H9 (cell line): ENCODE measurements around the gene RAB39B. TPM values are rescaled to one million over a fixed set of nuclear protein-coding genes. Genes with fewer than 3 reads are reported as not detected.
A peak's percentile ranks its signal among the peaks of the same experiment; 100 is the strongest.

ENCODE experiments used
- DNase-seq: peaks from one replicate; pipeline ENCODE4 v3.0.0-alpha.2; 2017
- H2AFZ ChIP-seq: one replicate; pipeline ENCODE4 v1.6.1; 2013; ENCODE audit warnings: mild to moderate bottlenecking, low read length, control low read depth, moderate library complexity
- H2AK5ac ChIP-seq: 2 replicates; pipeline ENCODE4 v1.6.1; 2013; ENCODE audit warnings: low read length, control low read depth, mixed read lengths; ENCODE audit not compliant: insufficient read length
- H2BK120ac ChIP-seq: one replicate; pipeline ENCODE4 v1.6.1; 2013; ENCODE audit warnings: low read depth, mild to moderate bottlenecking, low read length, control low read depth, inconsistent platforms; ENCODE audit not compliant: poor library complexity, severe bottlenecking
- H2BK12ac ChIP-seq: 2 replicates; pipeline ENCODE4 v1.6.1; 2013; ENCODE audit warnings: low read length, control low read depth, mixed read lengths, low read depth; ENCODE audit not compliant: insufficient read length
- H2BK15ac ChIP-seq: 2 replicates; pipeline ENCODE4 v1.6.1; 2013; ENCODE audit warnings: low read depth, low read length, control low read depth
- H2BK20ac ChIP-seq: one replicate; pipeline ENCODE4 v1.6.1; 2013; ENCODE audit warnings: low read depth, mild to moderate bottlenecking, low read length, control low read depth, inconsistent platforms; ENCODE audit not compliant: poor library complexity, severe bottlenecking
- H2BK5ac ChIP-seq: 2 replicates; pipeline ENCODE4 v1.6.1; 2013; ENCODE audit warnings: low read length, control low read depth, mixed read lengths; ENCODE audit not compliant: insufficient read length
- H3K14ac ChIP-seq: 2 replicates; pipeline ENCODE4 v1.6.1; 2013; ENCODE audit warnings: low read length, control low read depth; ENCODE audit not compliant: insufficient read depth
- H3K18ac ChIP-seq: 2 replicates; pipeline ENCODE4 v1.6.1; 2013; ENCODE audit warnings: low read depth, mild to moderate bottlenecking, mixed read lengths, low read length, control low read depth; ENCODE audit not compliant: insufficient read length
- H3K23ac ChIP-seq: 2 replicates; pipeline ENCODE4 v1.6.1; 2013; ENCODE audit warnings: low read length, control low read depth, mixed read lengths, low read depth; ENCODE audit not compliant: insufficient read length
- H3K23me2 ChIP-seq: 2 replicates; pipeline ENCODE4 v1.6.1; 2013; ENCODE audit warnings: low read depth, mild to moderate bottlenecking, mixed read lengths, low read length, control low read depth; ENCODE audit not compliant: insufficient read length, poor library complexity, severe bottlenecking
- H3K27ac ChIP-seq: 2 replicates; pipeline ENCODE4 v1.5.1; 2013; ENCODE audit warnings: low read length, control low read depth, mixed read lengths, low read depth; ENCODE audit not compliant: insufficient read length
- H3K27me3 ChIP-seq: 2 replicates; pipeline ENCODE4 v1.6.1; 2013; ENCODE audit warnings: low read length, control low read depth, inconsistent platforms; ENCODE audit not compliant: insufficient read depth
- H3K4ac ChIP-seq: 2 replicates; pipeline ENCODE4 v1.6.1; 2013; ENCODE audit warnings: low read depth, mild to moderate bottlenecking, control low read depth, inconsistent platforms, low read length, moderate library complexity
- H3K4me1 ChIP-seq: 2 replicates; pipeline ENCODE4 v1.6.1; 2013; ENCODE audit warnings: low read length, control low read depth, inconsistent platforms; ENCODE audit not compliant: insufficient read depth
- H3K4me2 ChIP-seq: 2 replicates; pipeline ENCODE4 v1.6.1; 2013; ENCODE audit warnings: low read length, control low read depth, mixed read lengths; ENCODE audit not compliant: insufficient read length, insufficient read depth
- H3K56ac ChIP-seq: 2 replicates; pipeline ENCODE4 v1.6.1; 2013; ENCODE audit warnings: low read depth, mild to moderate bottlenecking, mixed read lengths, low read length, control low read depth; ENCODE audit not compliant: insufficient read length
- H3K79me1 ChIP-seq: 2 replicates; pipeline ENCODE4 v1.6.1; 2013; ENCODE audit warnings: low read depth, mild to moderate bottlenecking, moderate library complexity, low read length, control low read depth, inconsistent platforms; ENCODE audit not compliant: insufficient read depth, poor library complexity, severe bottlenecking
- H3K79me2 ChIP-seq: 2 replicates; pipeline ENCODE4 v1.6.1; 2013; ENCODE audit warnings: low read length, control low read depth, inconsistent platforms; ENCODE audit not compliant: insufficient read depth
- H3K9ac ChIP-seq: 2 replicates; pipeline ENCODE4 v1.6.1; 2013; ENCODE audit warnings: low read length, control low read depth, mixed read lengths; ENCODE audit not compliant: insufficient read length; ENCODE audit errors: extremely low read depth
- H3K9me3 ChIP-seq: one replicate; pipeline ENCODE4 v1.6.1; 2013; ENCODE audit warnings: low read depth, low read length, inconsistent platforms; ENCODE audit not compliant: control insufficient read depth
- H3T11ph ChIP-seq: one replicate; pipeline ENCODE4 v1.6.1; 2013; ENCODE audit warnings: mild to moderate bottlenecking, low read length, control low read depth, inconsistent platforms
- H4K20me1 ChIP-seq: one replicate; pipeline ENCODE4 v1.6.1; 2013; ENCODE audit not compliant: control insufficient read depth, insufficient read length, insufficient read depth
- H4K5ac ChIP-seq: 2 replicates; pipeline ENCODE4 v1.6.1; 2013; ENCODE audit warnings: low read depth, mild to moderate bottlenecking, mixed read lengths, low read length, control low read depth; ENCODE audit not compliant: insufficient read length
- H4K8ac ChIP-seq: replicated peaks from 2 replicates; pipeline ENCODE4 v1.6.1; 2013; ENCODE audit warnings: low read length, control low read depth, mixed read lengths, low read depth; ENCODE audit not compliant: insufficient read length
- H4K91ac ChIP-seq: 2 replicates; pipeline ENCODE4 v1.6.1; 2013; ENCODE audit warnings: low read depth, mild to moderate bottlenecking, moderate library complexity, mixed read lengths, low read length, control low read depth; ENCODE audit not compliant: insufficient read length
- H3K27ac Mint-ChIP-seq, 3 experiments: 2 replicates in 2 of 3; 3 replicates in 1 of 3; pipeline ENCODE4 v1.8.0; 2020 to 2021; ENCODE audit warnings: mixed read lengths in 3 of 3, mild to moderate bottlenecking in 1 of 3, moderate library complexity in 1 of 3
- H3K27me3 Mint-ChIP-seq: 2 replicates; pipeline ENCODE4 v1.8.0; 2021; ENCODE audit warnings: low read depth, mild to moderate bottlenecking, moderate library complexity, mixed read lengths
- H3K36me3 Mint-ChIP-seq, 3 experiments: 2 replicates in 2 of 3; 3 replicates in 1 of 3; pipeline ENCODE4 v1.8.0; 2020 to 2021; ENCODE audit warnings: low read depth in 3 of 3, mixed read lengths in 3 of 3; ENCODE audit not compliant: insufficient read depth in 1 of 3
- H3K4me1 Mint-ChIP-seq, 2 experiments: 2 replicates each; pipeline ENCODE4 v1.8.0; 2020; ENCODE audit warnings: mixed read lengths in 2 of 2
- H3K4me3 Mint-ChIP-seq, 2 experiments: 2 replicates in 1 of 2; 3 replicates in 1 of 2; pipeline ENCODE4 v1.8.0; 2020 to 2021; ENCODE audit warnings: mild to moderate bottlenecking in 2 of 2, mixed read lengths in 2 of 2, moderate library complexity in 1 of 2
- H3K9me3 Mint-ChIP-seq, 2 experiments: 2 replicates in 1 of 2; 3 replicates in 1 of 2; pipeline ENCODE4 v1.8.0; 2020; ENCODE audit warnings: mild to moderate bottlenecking in 2 of 2, mixed read lengths in 2 of 2, moderate library complexity in 1 of 2
- WGBS: extraction: QIAGEN DNeasy Blood & Tissue Kit; methylation state at CpG from one replicate; pipeline ENCODE4 v1.1.7; 2013; ENCODE audit warnings: missing lambda C conversion rate, low lambda C conversion rate, mixed read lengths; ENCODE audit not compliant: insufficient read length; ENCODE audit errors: extremely low coverage; 5-methylcytosine and 5-hydroxymethylcytosine counted together
- total RNA-seq: library from RNA; stranded (reverse); gene quantifications from 2 replicates; pipeline ENCODE4 v1.2.1, GENCODE V29; 2021
- TF ChIP-seq, protein P1 (sequence below): fragments of 200-600 bp; sonication (generic); conservative IDR thresholded peaks from 3 replicates; pipeline ENCODE4 v1.8.0; 2021; ENCODE audit warnings: antibody characterized with exemption, mild to moderate bottlenecking

Gene RAB39B
- total RNA-seq, 1 experiment from 2014 or later, result 7.2 TPM

DNA sequence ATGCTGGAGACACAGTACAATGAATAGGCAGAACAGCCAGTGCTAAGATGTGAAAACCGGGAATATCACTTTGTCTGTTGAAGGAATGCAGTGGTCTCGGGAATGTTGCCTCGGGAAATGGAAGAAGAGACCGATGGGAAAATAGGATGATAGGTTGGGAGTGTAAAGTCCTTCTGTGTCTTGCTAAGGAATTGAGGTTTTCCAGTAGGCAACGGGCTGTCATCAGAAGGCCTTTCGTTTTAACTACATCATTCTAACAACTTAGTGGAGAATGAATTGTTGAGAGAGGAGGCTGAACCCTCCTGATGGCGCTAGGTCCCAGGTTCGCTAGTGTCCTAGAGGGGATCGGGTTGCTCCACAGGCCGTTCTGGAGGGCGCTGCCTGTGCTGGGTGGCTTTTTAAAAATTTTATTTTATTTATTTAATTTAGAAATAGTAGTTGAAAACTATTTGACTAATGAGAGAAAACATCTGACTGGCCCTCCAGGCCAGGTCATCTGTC, 47.3 kb downstream of the RAB39B start:
- no peak overlapping the region for H2BK12ac ChIP-seq
- H2AFZ ChIP-seq, result no peak overlapping the region
- H4K8ac ChIP-seq, result no peak overlapping the region
- no peak overlapping the region for H2BK5ac ChIP-seq
- peaks cover 27% of the 10 kb centered on the region for H3K9me3 ChIP-seq
- H3K9me3 Mint-ChIP-seq, result peaks cover 54 to 58% of the 10 kb centered on the region in 2 experiments
- peaks cover 3% of the 10 kb centered on the region for H3K23me2 ChIP-seq
- no peak overlapping the region for H2BK120ac ChIP-seq
- no CpG with 5 or more reads among the region's 11 CpGs for WGBS
- H3K27me3 Mint-ChIP-seq, result no peaks in the 10 kb centered on the region
- no peak overlapping the region for H3K14ac ChIP-seq
- no peak overlapping the region for H3K18ac ChIP-seq
- H3K4me1 ChIP-seq, result no peaks in the 10 kb centered on the region
- no peak overlapping the region for H4K91ac ChIP-seq
- H2BK15ac ChIP-seq, result no peak overlapping the region
- H4K5ac ChIP-seq, result no peak overlapping the region
- no peak overlapping the region for H2AK5ac ChIP-seq
- H3K27ac ChIP-seq, result no peak overlapping the region
- H3K56ac ChIP-seq, result no peak overlapping the region
- no peaks in the 10 kb centered on the region for H4K20me1 ChIP-seq
- peaks cover 7% of the 10 kb centered on the region for H3K79me2 ChIP-seq
- H3K4me1 Mint-ChIP-seq, result peaks cover 8 to 13% of the 10 kb centered on the region in 2 experiments; a peak in 2 of 4 replicates
- peaks cover 10 to 20% (median 13%) of the 10 kb centered on the region in 3 experiments for H3K36me3 Mint-ChIP-seq
- peak overlapping the region; percentile 16 for H3K4me2 ChIP-seq
- peak overlapping the region; percentile 45 to 97 (median 94) for H3K27ac Mint-ChIP-seq
- H3K4me3 Mint-ChIP-seq, result peak overlapping the region; percentile 81 to 92
- H3K23ac ChIP-seq, result no peak overlapping the region
- no peaks in the 10 kb centered on the region for H3K27me3 ChIP-seq
- TF ChIP-seq, protein P1, sequence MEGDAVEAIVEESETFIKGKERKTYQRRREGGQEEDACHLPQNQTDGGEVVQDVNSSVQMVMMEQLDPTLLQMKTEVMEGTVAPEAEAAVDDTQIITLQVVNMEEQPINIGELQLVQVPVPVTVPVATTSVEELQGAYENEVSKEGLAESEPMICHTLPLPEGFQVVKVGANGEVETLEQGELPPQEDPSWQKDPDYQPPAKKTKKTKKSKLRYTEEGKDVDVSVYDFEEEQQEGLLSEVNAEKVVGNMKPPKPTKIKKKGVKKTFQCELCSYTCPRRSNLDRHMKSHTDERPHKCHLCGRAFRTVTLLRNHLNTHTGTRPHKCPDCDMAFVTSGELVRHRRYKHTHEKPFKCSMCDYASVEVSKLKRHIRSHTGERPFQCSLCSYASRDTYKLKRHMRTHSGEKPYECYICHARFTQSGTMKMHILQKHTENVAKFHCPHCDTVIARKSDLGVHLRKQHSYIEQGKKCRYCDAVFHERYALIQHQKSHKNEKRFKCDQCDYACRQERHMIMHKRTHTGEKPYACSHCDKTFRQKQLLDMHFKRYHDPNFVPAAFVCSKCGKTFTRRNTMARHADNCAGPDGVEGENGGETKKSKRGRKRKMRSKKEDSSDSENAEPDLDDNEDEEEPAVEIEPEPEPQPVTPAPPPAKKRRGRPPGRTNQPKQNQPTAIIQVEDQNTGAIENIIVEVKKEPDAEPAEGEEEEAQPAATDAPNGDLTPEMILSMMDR, result no peak
- DNase-seq, result no peak
- no peak overlapping the region for H3T11ph ChIP-seq
- H3K4ac ChIP-seq, result no peak overlapping the region
- no peaks in the 10 kb centered on the region for H3K79me1 ChIP-seq
- peak overlapping the region; percentile 63 for H3K9ac ChIP-seq
- no peak overlapping the region for H2BK20ac ChIP-seq
